Vagina (tissue), 2 donors: ENCODE results near the gene ROBO4.

Source experiments
- CTCF ChIP-seq, 3 experiments: fragments of 450-650 bp in 2 of 3; fragments of 200-600 bp in 1 of 3; sonication (generic) in 1 of 3; IDR thresholded peaks; one replicate each; pipeline ENCODE4 v1.5.1; 2017 to 2019; ENCODE audit warnings: antibody characterized with exemption in 3 of 3, mild to moderate bottlenecking in 2 of 3, moderate library complexity in 2 of 3
- POLR2A ChIP-seq, 2 donors: fragments of 450-650 bp; IDR thresholded peaks; one replicate each; pipeline ENCODE4 v1.6.1; 2017; ENCODE audit warnings: antibody characterized with exemption in 2 of 2, mild to moderate bottlenecking in 2 of 2, moderate library complexity in 2 of 2
- POLR2AphosphoS5 ChIP-seq, 2 donors: sonication (generic); formaldehyde crosslinking; IDR thresholded peaks; one replicate each; pipeline ENCODE4 v1.9.0; 2017; ENCODE audit warnings: antibody characterized with exemption in 2 of 2, mild to moderate bottlenecking in 2 of 2, low read depth in 1 of 2; ENCODE audit not compliant: insufficient read depth in 1 of 2

GRCh38 chr11:124919898-124920297 is 22.2 kb upstream of the ROBO4 start:
- TF ChIP-seq CTCF (IDR thresholded peaks at IDR 0.05) (no peak), POLR2AphosphoS5 (IDR thresholded peaks at IDR 0.05; ENCODE audit: insufficient read depth in 1 of 2, low read depth in 1 of 2) (no peak), POLR2A (IDR thresholded peaks at IDR 0.05) (no peak)
